H1 (cell line): ENCODE data around the gene FGF1. TPM values are rescaled to one million over a fixed set of nuclear protein-coding genes. Genes with fewer than 3 reads are reported as not detected.

Experiments used
- CREB1 ChIP-seq: IDR thresholded peaks from 2 replicates; pipeline ENCODE4 v1.6.1; 2012; ENCODE audit warnings: inconsistent platforms
- KDM5A ChIP-seq: fragments of 200-600 bp; IDR thresholded peaks from 2 replicates; pipeline ENCODE4 v1.7.1; 2012; ENCODE audit warnings: mild to moderate bottlenecking, low read length, inconsistent platforms, mixed read lengths
- NRF1 ChIP-seq: IDR thresholded peaks from 2 replicates; pipeline ENCODE4 v1.6.1; 2011; ENCODE audit warnings: mild to moderate bottlenecking, low read depth, low read length, improper control_type of control experiment
- SIX5 ChIP-seq: IDR thresholded peaks from 2 replicates; pipeline ENCODE4 v1.6.1; 2011; ENCODE audit warnings: mild to moderate bottlenecking, low read depth, low read length
- SUZ12 ChIP-seq: fragments of 200-600 bp; sonication (generic); IDR thresholded peaks from 2 replicates; pipeline ENCODE4 v1.6.1; 2012; ENCODE audit warnings: mild to moderate bottlenecking, inconsistent platforms, low read length, moderate library complexity, mixed read lengths
- polyA plus RNA-seq, 7 experiments: library from polyadenylated mRNA; depleted of rRNA in 3 of 7; stranded (reverse) in 5 of 7; unstranded in 2 of 7; fragments of >200 nt in 5 of 7; fragments of 200-250 nt in 2 of 7; gene quantifications; 1 replicate in 5 of 7; 2 replicates in 1 of 7; 4 replicates in 1 of 7; pipeline versions ENCODE4 v1.2.1 to v1.2.3, GENCODE V29; 2011 to 2013; ENCODE audit warnings: missing spikeins in 2 of 7, mixed read lengths in 2 of 7
- total RNA-seq: library from RNA; stranded (reverse); fragmentation: NEBNext Ultra II Directional; extraction: Animal tissue kit (Norgen Biotek cat#: 25700); gene quantifications from 2 replicates; pipeline ENCODE4 v1.2.1, GENCODE V29; 2021
- TF ChIP-seq, protein P1 (sequence below), 3 experiments: IDR thresholded peaks; 1 replicate in 2 of 3; 2 replicates in 1 of 3; pipeline versions ENCODE4 v1.5.1 to v1.6.1; 2011; ENCODE audit warnings: low read length in 3 of 3, mild to moderate bottlenecking in 3 of 3, inconsistent platforms in 2 of 3, low read depth in 1 of 3, moderate library complexity in 1 of 3; ENCODE audit not compliant: insufficient read depth in 1 of 3; ENCODE audit errors: control extremely low read depth in 1 of 3

FGF1 gene
- total and polyA plus RNA-seq, 2 of the 8 experiments (the other 6 are each of a cell fraction or from before 2014, with no cell fraction given) = 0.30 to 0.50 TPM

DNA sequence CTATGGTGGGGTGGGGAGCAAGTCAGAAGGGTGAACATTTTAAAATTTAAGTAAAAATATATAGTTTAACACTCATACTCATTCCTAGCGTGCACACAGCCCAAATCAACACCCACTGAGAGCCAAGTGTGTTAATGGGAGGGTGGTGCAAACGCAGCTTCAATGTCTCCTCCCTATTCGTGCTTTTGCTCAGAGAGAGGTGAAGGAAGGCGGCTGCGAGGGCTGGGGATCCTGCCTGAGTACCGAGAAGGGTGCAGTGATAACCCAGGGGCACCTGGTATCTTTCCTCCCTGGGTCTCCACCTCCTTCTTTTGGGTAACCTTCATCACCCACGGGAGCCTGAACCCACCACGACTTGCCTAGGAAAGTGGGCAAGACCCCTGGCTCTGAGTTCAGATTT is 35.0 kb downstream of the FGF1 start (continued):
- TF ChIP-seq KDM5A (no peak), CREB1 (no peak), NRF1 (no peak), SIX5 (no peak), SUZ12 (no peak)
- TF ChIP-seq, protein P1, sequence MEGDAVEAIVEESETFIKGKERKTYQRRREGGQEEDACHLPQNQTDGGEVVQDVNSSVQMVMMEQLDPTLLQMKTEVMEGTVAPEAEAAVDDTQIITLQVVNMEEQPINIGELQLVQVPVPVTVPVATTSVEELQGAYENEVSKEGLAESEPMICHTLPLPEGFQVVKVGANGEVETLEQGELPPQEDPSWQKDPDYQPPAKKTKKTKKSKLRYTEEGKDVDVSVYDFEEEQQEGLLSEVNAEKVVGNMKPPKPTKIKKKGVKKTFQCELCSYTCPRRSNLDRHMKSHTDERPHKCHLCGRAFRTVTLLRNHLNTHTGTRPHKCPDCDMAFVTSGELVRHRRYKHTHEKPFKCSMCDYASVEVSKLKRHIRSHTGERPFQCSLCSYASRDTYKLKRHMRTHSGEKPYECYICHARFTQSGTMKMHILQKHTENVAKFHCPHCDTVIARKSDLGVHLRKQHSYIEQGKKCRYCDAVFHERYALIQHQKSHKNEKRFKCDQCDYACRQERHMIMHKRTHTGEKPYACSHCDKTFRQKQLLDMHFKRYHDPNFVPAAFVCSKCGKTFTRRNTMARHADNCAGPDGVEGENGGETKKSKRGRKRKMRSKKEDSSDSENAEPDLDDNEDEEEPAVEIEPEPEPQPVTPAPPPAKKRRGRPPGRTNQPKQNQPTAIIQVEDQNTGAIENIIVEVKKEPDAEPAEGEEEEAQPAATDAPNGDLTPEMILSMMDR (IDR thresholded peaks at IDR 0.05; ENCODE audit: control extremely low read depth in 1 of 3, insufficient read depth in 1 of 3, low read depth in 1 of 3, low read length in 3 of 3) = no peak
